RWPE2 (cell line): ENCODE data around the gene NANOGP8.

Experiments used
- ATAC-seq: fragments of 200-7000 bp; cut with Tn5 transposase; 3 replicates; pipeline ENCODE4 v1.9.1; 2021; ENCODE audit warnings: low read depth
- DNase-seq: peaks from one replicate; pipeline ENCODE4 v3.0.0-alpha.2; 2020; ENCODE audit warnings: low spot score
- H3K27ac ChIP-seq: fragments of 450-650 bp; 2 replicates; pipeline ENCODE4 v1.5.1; 2017; ENCODE audit warnings: mild to moderate bottlenecking; ENCODE audit not compliant: poor library complexity, severe bottlenecking
- H3K27me3 ChIP-seq: fragments of 250-450 bp; sonication (Bioruptor Pico); 2 replicates; pipeline ENCODE4 v1.5.1; 2021; ENCODE audit warnings: mild to moderate bottlenecking, moderate library complexity; ENCODE audit not compliant: insufficient read depth, poor library complexity, severe bottlenecking
- H3K36me3 ChIP-seq: fragments of 250-450 bp; sonication (Bioruptor Pico); 2 replicates; pipeline ENCODE4 v1.5.1; 2020; ENCODE audit warnings: low read depth, mild to moderate bottlenecking, moderate library complexity
- H3K4me1 ChIP-seq: fragments of 250-450 bp; sonication (Bioruptor Pico); 2 replicates; pipeline ENCODE4 v1.5.1; 2021; ENCODE audit warnings: mild to moderate bottlenecking, moderate library complexity; ENCODE audit not compliant: insufficient read depth, poor library complexity, severe bottlenecking
- H3K4me3 ChIP-seq: fragments of 250-450 bp; sonication (Bioruptor Pico); 2 replicates; pipeline ENCODE4 v1.5.1; 2021; ENCODE audit warnings: mild to moderate bottlenecking, moderate library complexity; ENCODE audit not compliant: severe bottlenecking
- H3K9me3 ChIP-seq: fragments of 250-450 bp; sonication (Bioruptor Pico); 2 replicates; pipeline ENCODE4 v1.5.1; 2021; ENCODE audit warnings: mild to moderate bottlenecking, moderate library complexity; ENCODE audit not compliant: severe bottlenecking
- CTCF ChIP-seq: fragments of 450-650 bp; IDR thresholded peaks from one replicate; pipeline ENCODE4 v1.5.1; 2017; ENCODE audit warnings: mild to moderate bottlenecking, moderate library complexity; ENCODE audit not compliant: poor library complexity, severe bottlenecking

NANOGP8 gene

GRCh38 chr15:35061825-35062737 is 23.0 kb downstream of the NANOGP8 start:
- Histone ChIP-seq H3K4me3 (no peak overlapping the region), H3K27me3 (no peaks in the 10 kb centered on the region), H3K36me3 (no peaks in the 10 kb centered on the region), H3K9me3 (no peaks in the 10 kb centered on the region), H3K27ac (peak overlapping the region; percentile 15), H3K4me1 (peaks cover 12% of the 10 kb centered on the region)
- ATAC-seq (peak; percentile 33; the same call in 2 of the 3 replicates), DNase-seq (no peak)
- TF ChIP-seq CTCF: no peak

- Histone ChIP-seq H3K27ac (peak overlapping the region; percentile 15), H3K27me3 (no peaks in the 10 kb centered on the region), H3K36me3 (no peaks in the 10 kb centered on the region), H3K4me1 (peaks cover 12% of the 10 kb centered on the region), H3K4me3 (no peak overlapping the region), H3K9me3 (no peaks in the 10 kb centered on the region)
- ATAC-seq (peak; percentile 77), DNase-seq (no peak)
- no peak for TF ChIP-seq CTCF
These were observed 23.8 kb downstream of the NANOGP8 start for GRCh38 chr15:35061161-35061824.

GRCh38 chr15:35060591-35060990 is 24.5 kb downstream of the NANOGP8 start:
- no peak for ATAC-seq
- H3K27ac ChIP-seq: peak overlapping the region; percentile 15
- no peaks in the 10 kb centered on the region for H3K27me3 ChIP-seq
- no peaks in the 10 kb centered on the region for H3K9me3 ChIP-seq
- peaks cover 12% of the 10 kb centered on the region for H3K4me1 ChIP-seq
- H3K36me3 ChIP-seq: no peaks in the 10 kb centered on the region
- H3K4me3 ChIP-seq: no peak overlapping the region
- TF ChIP-seq CTCF: no peak
- no peak for DNase-seq

- H3K4me3 ChIP-seq: no peak overlapping the region
- DNase-seq: no peak
- H3K4me1 ChIP-seq: peaks cover 12% of the 10 kb centered on the region
- no peaks in the 10 kb centered on the region for H3K9me3 ChIP-seq
- no peaks in the 10 kb centered on the region for H3K27me3 ChIP-seq
- no peak for ATAC-seq
- TF ChIP-seq CTCF: no peak
- H3K27ac ChIP-seq: no peak overlapping the region
- no peaks in the 10 kb centered on the region for H3K36me3 ChIP-seq
These were observed 26.5 kb downstream of the NANOGP8 start for GRCh38 chr15:35058534-35059054.
